B cell (primary cell): ENCODE results near the gene RCBTB2. TPM values are rescaled to one million over a fixed set of nuclear protein-coding genes. Genes with fewer than 3 reads are reported as not detected.

Experiments used
- ATAC-seq: fragments of 200-7000 bp; cut with Tn5 transposase; one replicate; pipeline ENCODE4 v1.10.0; 2021; ENCODE audit warnings: low read depth, mild to moderate bottlenecking, moderate number of reproducible peaks, moderate library complexity
- CTCF ChIA-PET: fragments of 350-600 bp; sonication (Branson Sonifier 250); formaldehyde crosslinking; loops from one replicate; lab custom pipeline; 2021; ENCODE audit warnings: antibody characterized with exemption, inconsistent platforms; lab: Charles Lee
- POLR2A ChIA-PET: fragments of 350-600 bp; sonication (Branson Sonifier 250); formaldehyde crosslinking; loops from one replicate; lab custom pipeline; 2021; ENCODE audit warnings: antibody characterized with exemption; lab: Charles Lee
- DNase-seq: peaks from one replicate; pipeline ENCODE4 v3.0.0; 2013
- H2AFZ ChIP-seq: 2 replicates; pipeline ENCODE4 v1.6.1; 2012; ENCODE audit warnings: mild to moderate bottlenecking, low read depth, low read length; ENCODE audit not compliant: insufficient read depth, poor library complexity, severe bottlenecking
- H3K27ac ChIP-seq, 2 donors: 1 replicate in 1 of 2; 2 replicates in 1 of 2; pipeline ENCODE4 v1.5.1; 2012 to 2013; ENCODE audit warnings: low read length in 2 of 2, mild to moderate bottlenecking in 2 of 2, moderate library complexity in 1 of 2
- H3K27me3 ChIP-seq, 4 experiments: fragments of 200-600 bp in 1 of 4; sonication (generic) in 1 of 4; replicated peaks in 1 of 4; 1 replicate in 2 of 4; 2 replicates in 2 of 4; pipeline versions ENCODE4 v1.6.1 to v1.7.0; 2013 to 2016; ENCODE audit warnings: low read length in 3 of 4, mild to moderate bottlenecking in 2 of 4, mixed read lengths in 1 of 4, moderate library complexity in 1 of 4; ENCODE audit not compliant: insufficient read depth in 4 of 4, control insufficient read depth in 3 of 4; ENCODE audit errors: control extremely low read depth in 1 of 4
- H3K36me3 ChIP-seq, 2 experiments: replicated peaks in 1 of 2; 1 replicate in 1 of 2; 2 replicates in 1 of 2; pipeline versions ENCODE4 v1.6.1 to v1.7.1; 2013; ENCODE audit warnings: low read length in 1 of 2; ENCODE audit not compliant: insufficient read depth in 2 of 2, control insufficient read depth in 1 of 2; ENCODE audit errors: control extremely low read depth in 1 of 2, extremely low read depth in 1 of 2
- H3K4me1 ChIP-seq, 2 donors: fragments of 200-600 bp in 1 of 2; sonication (generic) in 1 of 2; 1 replicate in 1 of 2; 2 replicates in 1 of 2; pipeline versions ENCODE4 v1.5.1 to v1.6.1; 2013 to 2017; ENCODE audit warnings: low read length in 2 of 2; ENCODE audit not compliant: control insufficient read depth in 2 of 2, insufficient read depth in 2 of 2
- H3K4me2 ChIP-seq: replicated peaks from 2 replicates; pipeline ENCODE3; 2012; ENCODE audit warnings: mild to moderate bottlenecking, low read depth, low read length; ENCODE audit not compliant: poor library complexity, severe bottlenecking
- H3K4me3 ChIP-seq, 5 experiments: fragments of 200-600 bp in 1 of 5; sonication (generic) in 1 of 5; 1 replicate in 3 of 5; 2 replicates in 2 of 5; pipeline versions ENCODE4 v1.5.1 to v1.7.0; 2011 to 2016; ENCODE audit warnings: low read length in 4 of 5, mild to moderate bottlenecking in 4 of 5, low read depth in 2 of 5, control low read depth in 1 of 5, moderate library complexity in 1 of 5; ENCODE audit not compliant: insufficient read depth in 1 of 5; ENCODE audit errors: control extremely low read depth in 1 of 5, extremely low read depth in 1 of 5
- H3K79me2 ChIP-seq: fragments of 200-600 bp; sonication (generic); one replicate; pipeline ENCODE4 v1.6.0; 2016; ENCODE audit warnings: low read length; ENCODE audit not compliant: control insufficient read depth, insufficient read depth
- H3K9ac ChIP-seq: fragments of 200-600 bp; sonication (generic); 2 replicates; pipeline ENCODE4 v1.6.1; 2017; ENCODE audit warnings: mild to moderate bottlenecking, low read length, moderate library complexity
- H3K9me3 ChIP-seq, 3 donors: one replicate each; pipeline versions ENCODE4 v1.6.1 to v1.7.1; 2013; ENCODE audit warnings: low read length in 2 of 3; ENCODE audit not compliant: control insufficient read depth in 2 of 3, insufficient read depth in 1 of 3; ENCODE audit errors: control extremely low read depth in 1 of 3
- H4K20me1 ChIP-seq: 2 replicates; pipeline ENCODE4 v1.6.0; 2012; ENCODE audit warnings: mild to moderate bottlenecking, low read length; ENCODE audit not compliant: insufficient read depth, control insufficient read depth, poor library complexity, severe bottlenecking
- H3K27ac Mint-ChIP-seq: one replicate; pipeline ENCODE4 v1.8.0; 2021; ENCODE audit warnings: mixed read lengths
- H3K27me3 Mint-ChIP-seq: one replicate; pipeline ENCODE4 v1.8.0; 2021; ENCODE audit warnings: mixed read lengths
- H3K4me1 Mint-ChIP-seq: one replicate; pipeline ENCODE4 v1.8.0; 2021; ENCODE audit warnings: mixed read lengths
- H3K4me3 Mint-ChIP-seq: one replicate; pipeline ENCODE4 v1.8.0; 2021; ENCODE audit warnings: mixed read lengths
- H3K9me3 Mint-ChIP-seq: one replicate; pipeline ENCODE4 v1.8.0; 2022; ENCODE audit warnings: mixed read lengths; ENCODE audit not compliant: insufficient read depth
- CTCF ChIP-seq: fragments of 200-600 bp; IDR thresholded peaks from one replicate; pipeline ENCODE4 v1.8.0; 2022; ENCODE audit warnings: antibody characterized with exemption, mild to moderate bottlenecking
- EZH2 ChIP-seq: IDR thresholded peaks from 2 replicates; pipeline ENCODE4 v1.6.1; 2012; ENCODE audit warnings: borderline replicate concordance, low read depth, mild to moderate bottlenecking, moderate library complexity, low read length; ENCODE audit not compliant: insufficient read depth, poor library complexity, severe bottlenecking
- WGBS: methylation state at CpG from one replicate; pipeline ENCODE4 v1.1.5; 2013; ENCODE audit warnings: missing lambda C conversion rate; ENCODE audit not compliant: insufficient coverage; 5-methylcytosine and 5-hydroxymethylcytosine counted together
- intact Hi-C: fragments of 100-400 bp; cut with micrococcal nuclease; formaldehyde crosslinking; loops from one replicate; pipeline ENCODE4 v1.10.0; 2022
- polyA plus RNA-seq: library from polyadenylated mRNA; depleted of rRNA; stranded (reverse); fragments of >200 nt; gene quantifications from 2 replicates; pipeline ENCODE4 v1.2.3, GENCODE V29; 2012
- total RNA-seq, 2 donors: library from RNA; stranded (reverse); fragments of 120-200 nt in 1 of 2; gene quantifications; 1 replicate in 1 of 2; 2 replicates in 1 of 2; pipeline versions ENCODE4 v1.2.3 to v1.2.4, GENCODE V29; 2013 to 2022

RCBTB2 gene
- total and polyA plus RNA-seq, 2 donors (not counting 1 experiment from before 2014, with no cell fraction given), result 1.4 to 2.7 TPM

DNA sequence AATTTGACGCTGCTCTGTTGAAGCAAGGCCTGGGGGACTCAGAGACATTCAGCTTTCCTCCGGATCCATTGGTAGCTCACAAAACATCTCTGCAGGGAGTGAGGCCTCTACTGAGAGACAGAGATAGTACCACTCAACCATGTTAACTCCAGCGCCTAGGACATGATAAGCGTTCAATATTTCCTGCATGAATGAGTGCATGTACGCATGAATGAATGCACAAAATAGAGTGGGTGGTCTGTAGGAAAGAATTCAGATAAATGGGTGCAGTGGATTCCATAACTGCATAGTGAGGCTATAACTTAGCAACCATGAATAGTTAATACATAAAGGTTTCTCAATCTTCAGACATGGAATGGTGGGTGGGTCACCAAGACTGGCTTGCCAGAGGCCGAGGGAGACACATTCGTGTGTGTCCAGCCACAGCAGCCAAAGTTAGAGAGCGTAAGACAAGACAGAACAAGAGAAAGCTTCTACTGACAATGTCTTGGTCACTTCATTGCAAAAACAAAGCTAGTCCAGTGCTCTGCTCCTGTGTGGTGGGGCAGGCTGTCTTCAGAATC lies 36.3 kb upstream of the RCBTB2 start:
- Mint-ChIP-seq H3K27me3 (peaks cover 75% of the 10 kb centered on the region), H3K27ac (no peak overlapping the region), H3K4me1 (peaks cover 19% of the 10 kb centered on the region), H3K9me3 (no peaks in the 10 kb centered on the region), H3K4me3 (no peak overlapping the region)
- Histone ChIP-seq H3K9ac (no peak overlapping the region), H3K4me3 (no peak overlapping the region), H3K9me3 (peaks cover 0 to 15% (median 0%) of the 10 kb centered on the region in 3 donors), H3K4me1 (peaks cover 13 to 36% of the 10 kb centered on the region in 2 donors), H3K36me3 (no peaks in the 10 kb centered on the region), H3K27me3 (peaks cover 0 to 84% (median 78%) of the 10 kb centered on the region in 4 experiments), H3K4me2 (no peak overlapping the region), H4K20me1 (peaks cover 8% of the 10 kb centered on the region), H3K27ac (no peak overlapping the region), H2AFZ (no peak overlapping the region), H3K79me2 (no peaks in the 10 kb centered on the region)
- intact Hi-C loops, result no loop called here
- POLR2A ChIA-PET, result interaction anchor here (0.6 kb wide), 1 partner anchor 73 kb away, joined by 6 read pairs; no protein-coding TSS in a partner anchor
- CTCF ChIA-PET, result interaction anchor here (1.0 to 2.6 kb wide), 3 partner anchors 10 to 235 kb away, joined by 3 to 13 read pairs (median 8); no protein-coding TSS in a partner anchor
- DNase-seq, result no peak
- no peak for ATAC-seq
- TF ChIP-seq EZH2 (no peak), CTCF (no peak)
- WGBS, result 93% methylated on average over 2 of the region's 8 CpGs

GRCh38 chr13:48568370-48569103 lies 35.7 kb upstream of the RCBTB2 start:
- ChIA-PET CTCF (interaction anchor here (1.3 to 2.6 kb wide), 4 partner anchors 10 to 235 kb away, joined by 3 to 13 read pairs (median 8); no protein-coding TSS in a partner anchor), POLR2A (no interaction called here)
- Mint-ChIP-seq H3K4me1 (peaks cover 12% of the 10 kb centered on the region), H3K27me3 (peaks cover 72% of the 10 kb centered on the region), H3K9me3 (no peaks in the 10 kb centered on the region), H3K27ac (no peak overlapping the region), H3K4me3 (no peak overlapping the region)
- Histone ChIP-seq H3K4me3 (no peak overlapping the region), H3K36me3 (no peaks in the 10 kb centered on the region), H3K27ac (no peak overlapping the region), H3K9me3 (peaks cover 0 to 11% (median 0%) of the 10 kb centered on the region in 3 donors), H3K4me1 (peaks cover 9 to 32% of the 10 kb centered on the region in 2 donors), H2AFZ (no peak overlapping the region), H3K4me2 (no peak overlapping the region), H3K9ac (no peak overlapping the region), H4K20me1 (peaks cover 11% of the 10 kb centered on the region), H3K79me2 (no peaks in the 10 kb centered on the region), H3K27me3 (peaks cover 0 to 88% (median 81%) of the 10 kb centered on the region in 4 experiments)
- TF ChIP-seq EZH2 (no peak), CTCF (no peak)
- no peak for DNase-seq
- no peak for ATAC-seq
- intact Hi-C loops, result no loop called here
- WGBS, result 76% methylated on average over 3 of the region's 6 CpGs
